HL-60/S4 treated with phorbol 12-myristate 13-acetate at 8.2 ng/mL for 4 days and 3 days (cell line): Measurements from ENCODE around the gene HECW1.

Experiments
- in situ Hi-C: fragments of 300-500 bp; cut with MboI; formaldehyde crosslinking; loops from 2 replicates; pipeline ENCODE4 v1.15.0; 2022; ENCODE audit warnings: low sequenced_read_pairs

HECW1 gene

DNA sequence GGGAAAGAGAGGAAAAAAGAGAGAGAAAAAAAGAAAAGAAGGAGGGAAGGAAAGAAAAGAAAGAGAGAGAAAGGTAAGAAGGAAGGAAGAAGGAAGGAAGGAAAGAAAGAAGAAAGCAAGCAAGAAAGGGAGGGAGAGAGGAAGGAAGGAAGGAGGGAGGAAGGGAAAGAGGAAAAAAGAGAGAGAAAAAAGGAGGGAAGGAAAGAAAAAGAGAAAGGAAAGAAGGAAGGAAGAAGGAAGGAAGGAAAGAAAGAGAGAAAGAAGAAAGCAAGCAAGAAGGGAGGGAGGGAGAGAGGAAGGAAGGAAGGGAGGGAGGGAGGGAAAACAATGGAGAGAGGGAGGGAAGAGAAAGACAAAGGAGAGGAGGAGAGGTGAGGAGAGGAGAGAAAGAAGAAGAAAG is 135.3 kb downstream of the HECW1 start:
- in situ Hi-C loops = no loop called here

DNA sequence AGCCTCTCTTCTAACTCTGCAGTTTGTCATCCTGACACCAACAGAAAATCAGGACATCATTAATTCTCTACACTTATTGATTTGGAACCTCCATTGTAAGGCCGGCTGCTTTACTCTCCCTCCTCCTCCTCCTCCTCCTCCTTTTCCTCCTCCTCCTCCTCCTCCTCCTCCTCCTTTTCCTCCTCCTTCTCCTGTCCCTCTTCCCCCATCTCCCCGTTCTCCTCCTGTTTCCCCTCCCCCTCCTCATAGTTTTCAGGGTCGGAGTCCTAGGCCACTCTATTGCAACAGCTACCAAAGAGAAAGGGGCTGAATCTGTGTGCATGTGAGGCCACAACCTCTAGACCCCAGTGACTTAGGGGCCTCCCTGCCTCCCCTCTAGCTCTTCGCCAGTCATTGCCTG is 136.1 kb downstream of the HECW1 start:
- in situ Hi-C loops = no loop called here

DNA sequence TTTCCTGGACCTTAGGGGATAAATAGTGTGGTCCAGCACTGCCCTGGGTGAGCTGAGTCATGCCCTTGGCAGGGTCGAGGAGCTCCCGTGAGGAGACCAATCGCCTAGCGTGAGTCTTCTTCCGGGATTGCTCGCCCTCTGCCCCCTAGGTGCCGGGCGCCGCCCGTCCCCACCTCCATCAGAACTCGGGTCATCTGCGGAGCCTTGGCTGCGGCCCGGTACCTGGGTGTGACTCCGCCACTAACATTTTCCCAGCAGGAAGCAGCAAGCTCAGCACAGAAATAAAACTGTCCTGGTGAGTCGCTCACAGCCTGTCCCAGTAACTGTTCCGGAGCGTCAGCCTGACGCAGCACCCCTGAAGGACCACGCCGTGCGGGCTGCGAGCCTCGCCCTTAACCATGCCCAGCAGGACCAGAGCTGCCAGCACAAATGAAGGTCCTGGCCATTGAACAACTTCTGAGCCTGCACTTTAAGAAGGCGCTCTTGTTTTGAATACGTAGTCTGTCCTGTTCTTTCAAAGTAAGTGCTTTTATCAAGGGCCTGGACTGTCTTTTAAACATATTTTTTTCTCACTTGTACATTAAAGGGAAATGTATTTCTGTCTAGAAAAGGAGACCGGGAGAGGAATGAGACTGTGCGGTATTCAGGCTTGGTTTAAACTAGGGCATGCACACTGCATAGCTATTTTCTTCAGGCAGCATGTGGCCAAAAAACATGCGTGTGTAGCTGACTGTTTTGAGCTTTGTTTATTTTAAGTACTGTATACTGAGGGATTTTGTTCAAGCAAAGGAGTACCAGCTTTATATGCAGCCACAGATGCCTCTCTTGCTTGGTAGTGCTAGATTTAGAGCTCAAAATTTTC is 136.7 kb downstream of the HECW1 start:
- in situ Hi-C loops = no loop called here

DNA sequence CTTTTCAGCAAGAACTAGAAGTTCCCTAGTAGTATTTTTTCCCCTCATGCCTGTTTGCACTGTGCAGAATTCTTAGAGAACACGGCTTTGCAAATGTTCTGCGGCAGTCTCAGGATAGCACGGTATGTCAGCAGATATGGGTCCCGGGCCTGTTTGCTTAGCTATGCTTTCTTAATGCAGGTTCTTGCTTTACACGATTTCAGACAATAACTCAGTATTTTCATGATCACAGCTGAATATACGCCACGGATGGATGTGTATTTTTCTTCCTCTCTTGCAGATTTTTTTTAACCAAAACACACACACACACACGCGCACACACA is 137.3 kb downstream of the HECW1 start:
- in situ Hi-C loops = no loop called here

DNA sequence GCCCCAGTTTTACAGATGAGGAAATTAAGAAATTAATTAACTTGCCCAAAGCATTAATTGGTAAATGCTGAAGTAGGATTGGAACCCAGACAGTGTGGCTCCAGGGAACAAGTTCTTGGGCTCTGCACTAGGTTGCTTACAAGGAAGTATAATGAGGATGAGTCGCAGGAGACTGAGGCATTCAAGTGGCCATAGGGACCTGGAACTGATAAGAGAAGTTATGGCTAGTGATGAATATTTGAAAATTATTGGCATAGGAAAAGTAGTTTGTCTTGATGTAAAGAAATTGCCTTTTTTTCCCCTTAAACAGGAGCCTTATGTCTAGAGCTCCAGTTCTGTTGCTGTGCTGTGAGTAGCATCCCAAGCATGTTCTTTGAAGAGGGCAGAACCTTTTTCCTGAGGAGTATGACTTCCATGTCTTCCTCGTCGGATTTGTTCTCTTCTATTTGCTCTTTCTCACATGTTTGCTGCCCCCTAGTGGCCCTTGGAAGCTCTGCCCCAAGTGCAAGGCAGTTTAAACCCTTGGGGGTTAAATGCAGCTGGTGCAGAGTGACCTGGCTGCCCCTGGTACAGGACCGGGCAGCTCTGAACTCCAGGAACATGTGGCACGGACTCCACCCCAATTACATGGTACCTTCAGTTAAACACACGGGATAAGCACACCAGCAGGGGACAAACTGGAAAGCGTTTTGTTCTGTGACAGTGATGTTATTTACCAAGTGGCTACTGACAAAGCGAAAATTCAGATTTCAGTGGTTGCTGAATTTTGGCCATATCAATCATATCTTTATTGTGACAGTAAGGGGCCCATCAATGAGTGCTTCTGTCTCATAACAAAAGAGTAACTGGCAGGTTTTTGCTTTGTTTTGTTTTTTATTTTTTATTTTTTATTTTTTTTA is 148.8 kb downstream of the HECW1 start:
- in situ Hi-C loops = no loop called here

DNA sequence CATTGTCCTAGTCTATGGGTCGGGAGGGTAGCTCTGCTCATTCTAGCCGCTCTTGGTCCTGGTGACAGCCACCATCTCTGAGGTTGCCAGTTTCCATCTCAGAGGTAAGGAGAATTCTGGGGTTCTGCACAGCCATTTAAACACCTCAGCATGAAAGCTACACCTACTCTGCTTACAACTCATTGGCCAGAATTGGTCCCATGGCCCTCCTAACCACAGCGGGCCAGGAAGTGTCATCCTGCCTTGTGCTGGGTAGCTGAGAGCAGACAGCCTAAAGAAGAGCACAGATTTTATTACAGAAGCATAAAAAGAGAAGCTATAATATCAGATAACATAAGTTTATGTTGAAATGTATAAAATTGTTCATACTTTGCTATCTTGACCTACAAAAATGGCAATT is 152.7 kb downstream of the HECW1 start:
- in situ Hi-C loops = no loop called here

DNA sequence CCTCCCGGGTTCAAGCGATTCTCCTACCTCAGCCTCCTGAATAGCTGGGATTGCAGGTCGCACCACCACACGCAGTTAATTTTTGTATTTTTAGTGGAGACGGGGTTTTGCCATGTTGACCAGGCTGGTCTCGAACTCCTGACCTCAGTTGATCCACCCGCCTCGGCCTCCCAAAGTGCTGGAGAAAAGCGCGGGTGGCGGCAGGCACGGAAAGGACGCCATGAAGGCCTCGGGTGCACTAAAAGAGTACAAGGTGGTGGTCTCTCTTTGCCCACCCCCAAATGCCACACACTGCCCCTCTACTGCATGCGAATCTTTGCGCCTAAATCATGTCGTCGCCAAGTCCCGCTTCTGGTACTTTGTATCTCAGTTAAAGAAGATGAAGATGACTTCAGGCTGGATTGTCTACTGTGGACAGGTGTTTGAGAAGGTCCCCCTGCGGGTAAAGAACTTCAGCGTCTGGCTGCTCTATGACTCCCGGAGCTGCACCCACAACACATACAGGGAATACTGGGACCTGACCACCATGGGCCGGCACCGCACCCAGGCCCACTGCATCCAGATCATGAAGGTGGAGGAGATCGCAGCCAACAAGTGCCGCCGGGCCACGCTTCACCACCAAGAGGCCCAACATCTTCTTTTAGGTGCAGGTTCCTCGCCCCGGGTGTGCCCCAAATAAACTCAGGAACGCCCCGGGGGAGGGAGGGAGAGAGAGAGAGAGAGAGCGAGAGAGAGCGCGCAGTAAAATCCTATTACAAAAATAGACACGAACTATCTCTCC is 161.7 kb downstream of the HECW1 start:
- in situ Hi-C loops = no loop called here

DNA sequence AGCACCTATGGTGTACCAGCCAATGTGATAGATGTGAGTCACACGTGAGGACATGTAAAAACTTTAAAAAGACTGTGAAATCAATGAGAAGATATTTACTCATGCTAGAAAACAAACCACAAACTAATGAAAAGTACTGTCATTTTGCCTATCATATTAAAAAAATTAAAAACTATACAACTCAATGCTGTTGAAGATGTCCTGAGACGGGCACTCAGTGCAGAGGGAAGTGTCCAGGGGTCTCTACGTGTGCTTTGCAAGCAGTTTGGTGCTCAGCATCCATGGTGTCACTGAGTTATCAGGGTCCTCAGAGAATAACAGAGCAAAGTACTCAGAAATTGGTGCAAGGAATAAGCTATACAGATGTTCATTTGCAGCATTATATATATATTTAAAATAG is 162.3 kb downstream of the HECW1 start:
- in situ Hi-C loops = loop anchor here (25.0 kb wide), 1 partner anchor 87 kb away; no protein-coding TSS in a partner anchor

DNA sequence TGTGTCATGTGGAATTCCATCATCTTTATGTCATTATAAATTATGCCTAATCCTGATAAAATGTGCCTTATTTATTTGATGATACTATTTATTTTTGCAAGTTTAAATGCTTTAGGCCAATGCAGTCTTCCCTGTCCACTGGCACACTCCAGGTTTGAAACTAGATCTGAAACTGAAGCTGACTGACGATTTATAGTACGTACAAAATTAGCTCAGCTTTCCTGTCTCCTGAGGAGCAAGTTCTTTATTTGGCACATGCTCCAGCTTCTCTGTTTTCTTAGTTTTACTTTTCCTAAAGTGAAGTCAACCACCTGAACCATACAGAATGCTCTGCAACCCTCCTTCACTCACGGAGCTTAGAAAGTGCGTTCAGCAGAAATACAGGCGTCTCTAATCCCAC is 164.1 kb downstream of the HECW1 start:
- in situ Hi-C loops = loop anchor here (25.0 kb wide), 1 partner anchor 89 kb away; no protein-coding TSS in a partner anchor

DNA sequence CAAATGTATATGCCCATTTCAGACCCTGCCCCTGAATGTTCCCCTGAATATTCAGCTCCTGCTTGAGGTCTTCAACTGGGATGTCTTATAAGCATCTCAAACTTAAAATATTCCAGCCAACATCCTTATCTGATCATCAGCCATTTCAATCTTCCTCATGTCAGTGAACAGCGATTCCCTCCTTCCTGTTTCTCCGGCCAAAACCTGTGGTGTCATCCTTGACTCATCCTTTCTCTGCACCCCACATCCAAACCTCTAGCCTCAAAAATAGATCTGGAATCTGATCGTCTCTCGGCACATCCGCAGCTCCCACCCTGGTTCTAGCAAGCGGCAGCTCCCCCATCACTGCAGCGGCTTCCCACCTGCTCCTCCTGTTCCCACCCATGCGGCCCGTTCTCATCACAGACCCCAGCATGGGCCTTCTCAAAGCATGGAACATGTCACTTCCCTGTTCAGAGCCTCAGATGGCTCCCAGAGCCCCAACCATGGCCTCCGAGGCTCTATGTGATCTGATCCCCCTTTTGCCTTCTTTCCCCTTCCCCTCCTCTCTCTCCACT is 165.7 kb downstream of the HECW1 start:
- in situ Hi-C loops = loop anchor here (25.0 kb wide), 1 partner anchor 91 kb away; no protein-coding TSS in a partner anchor

DNA sequence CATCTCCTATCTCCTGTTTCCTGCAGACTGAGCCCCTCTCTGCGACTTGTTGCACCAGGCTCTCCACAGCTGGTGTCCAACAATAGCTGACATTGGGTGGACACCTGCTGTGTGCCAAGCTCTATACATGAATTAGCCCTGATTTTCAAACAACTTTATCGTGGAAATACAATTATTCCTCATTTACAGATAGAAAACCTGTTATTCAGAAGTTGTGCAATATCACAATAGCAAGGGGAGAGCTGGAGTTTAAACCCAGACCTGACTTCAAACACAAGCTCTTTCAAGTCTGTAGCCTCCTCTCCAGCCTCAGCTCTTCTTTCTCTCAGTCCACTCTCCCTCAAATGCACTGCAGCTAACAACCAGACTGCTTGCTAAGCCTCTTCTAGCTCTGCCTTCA is 168.8 kb downstream of the HECW1 start:
- in situ Hi-C loops = loop anchor here (25.0 kb wide), 1 partner anchor 94 kb away; no protein-coding TSS in a partner anchor

DNA sequence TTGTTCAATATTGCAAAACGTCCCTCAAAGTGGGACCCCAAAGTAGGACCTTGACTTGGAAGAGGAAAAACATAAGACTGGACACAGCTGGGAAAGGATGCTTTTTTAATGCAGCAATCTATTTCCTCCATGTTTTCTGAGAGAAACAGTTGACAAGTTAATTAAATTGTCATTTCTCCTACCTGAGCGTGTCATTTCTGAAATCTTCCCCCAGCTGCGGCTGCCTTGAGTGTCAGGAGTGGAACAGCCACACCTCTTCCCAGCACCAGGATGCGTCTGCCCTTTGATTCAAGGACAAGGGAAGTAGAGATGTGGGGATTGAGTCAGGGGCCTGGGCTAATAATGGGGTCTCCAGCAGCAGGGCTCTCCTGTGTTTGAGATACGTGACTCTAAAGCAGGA is 171.3 kb downstream of the HECW1 start:
- in situ Hi-C loops = loop anchor here (25.0 kb wide), 1 partner anchor 96 kb away; no protein-coding TSS in a partner anchor

DNA sequence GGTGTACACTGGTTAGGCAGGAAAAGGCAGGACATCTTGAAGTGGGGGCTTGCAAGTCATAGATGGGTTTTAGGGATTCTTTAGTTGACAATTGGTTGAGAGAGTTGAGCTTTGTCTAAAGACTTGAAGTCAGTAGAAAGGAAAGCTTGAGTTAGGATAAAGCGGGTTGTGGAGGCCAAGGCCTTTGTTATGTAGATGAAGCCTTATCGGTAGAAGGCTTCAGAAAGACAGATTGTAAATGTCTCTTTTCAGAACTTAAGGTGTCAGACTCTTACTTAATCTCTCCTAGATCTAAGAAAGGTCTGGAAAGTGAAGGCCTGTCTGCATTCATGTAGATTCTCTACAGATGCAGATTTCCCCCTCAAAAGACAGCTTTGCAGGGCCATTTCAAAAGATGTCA is 177.4 kb downstream of the HECW1 start:
- in situ Hi-C loops = loop anchor here (25.0 kb wide), 1 partner anchor 103 kb away; no protein-coding TSS in a partner anchor

DNA sequence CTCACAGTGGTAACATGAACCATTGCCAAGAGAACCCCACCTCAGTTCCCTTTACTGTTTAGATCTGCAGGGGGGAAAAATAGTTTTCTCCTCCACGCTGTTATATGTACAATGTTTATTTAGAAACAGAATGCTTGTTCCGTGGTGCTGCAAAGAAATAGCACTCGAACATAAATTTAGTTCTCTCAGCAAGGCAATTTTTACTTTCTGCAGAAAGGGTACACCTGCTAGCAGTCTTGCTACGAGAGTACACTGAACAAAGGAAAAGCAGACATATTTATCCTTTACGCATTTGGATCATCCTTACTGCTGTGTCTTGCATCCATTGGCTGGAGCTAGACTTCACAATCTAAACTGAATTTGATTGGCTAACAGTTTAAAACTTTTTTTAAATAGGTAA is 178.5 kb downstream of the HECW1 start:
- in situ Hi-C loops = loop anchor here (25.0 kb wide), 1 partner anchor 104 kb away; no protein-coding TSS in a partner anchor

DNA sequence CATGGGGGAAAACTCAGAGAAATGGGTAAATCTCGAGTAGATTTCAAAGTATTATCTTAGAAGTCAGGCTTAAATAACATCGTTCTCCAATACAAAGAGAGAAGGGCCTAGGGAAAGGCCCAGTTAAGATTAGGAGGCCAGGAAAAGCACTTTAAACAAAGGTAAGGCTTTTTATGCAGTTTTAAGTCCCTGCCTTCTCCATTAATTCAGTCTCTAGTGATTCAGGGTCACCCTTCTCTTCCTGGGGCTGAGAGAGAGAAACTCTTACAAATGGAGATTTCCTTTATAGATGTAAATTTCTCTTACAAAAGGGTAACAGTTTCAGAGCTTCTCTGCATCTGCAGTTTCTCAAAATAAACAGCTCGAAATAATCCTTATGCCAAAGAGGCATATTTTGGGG is 179.3 kb downstream of the HECW1 start:
- in situ Hi-C loops = loop anchor here (25.0 kb wide), 1 partner anchor 104 kb away; no protein-coding TSS in a partner anchor

DNA sequence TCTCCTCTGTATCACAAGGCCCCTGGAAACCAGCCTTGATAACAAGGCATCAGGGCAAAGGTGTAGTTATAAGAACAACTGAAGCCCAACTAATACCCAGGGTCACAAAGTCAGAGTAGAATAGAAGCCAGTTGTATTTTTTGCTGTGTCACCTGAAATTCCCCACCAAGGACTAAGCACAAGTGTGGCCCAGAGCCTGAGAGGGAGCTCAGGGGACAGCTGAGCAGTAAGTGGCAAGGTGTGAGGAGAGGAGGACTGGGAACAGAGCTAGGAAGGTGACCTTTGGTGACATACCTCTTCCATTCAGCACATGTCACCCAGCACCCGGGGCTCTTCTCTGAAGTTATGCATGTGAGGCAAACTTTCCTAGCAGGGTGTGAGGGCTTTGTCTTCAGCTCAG is 179.9 kb downstream of the HECW1 start:
- in situ Hi-C loops = loop anchor here (25.0 kb wide), 1 partner anchor 105 kb away; no protein-coding TSS in a partner anchor

DNA sequence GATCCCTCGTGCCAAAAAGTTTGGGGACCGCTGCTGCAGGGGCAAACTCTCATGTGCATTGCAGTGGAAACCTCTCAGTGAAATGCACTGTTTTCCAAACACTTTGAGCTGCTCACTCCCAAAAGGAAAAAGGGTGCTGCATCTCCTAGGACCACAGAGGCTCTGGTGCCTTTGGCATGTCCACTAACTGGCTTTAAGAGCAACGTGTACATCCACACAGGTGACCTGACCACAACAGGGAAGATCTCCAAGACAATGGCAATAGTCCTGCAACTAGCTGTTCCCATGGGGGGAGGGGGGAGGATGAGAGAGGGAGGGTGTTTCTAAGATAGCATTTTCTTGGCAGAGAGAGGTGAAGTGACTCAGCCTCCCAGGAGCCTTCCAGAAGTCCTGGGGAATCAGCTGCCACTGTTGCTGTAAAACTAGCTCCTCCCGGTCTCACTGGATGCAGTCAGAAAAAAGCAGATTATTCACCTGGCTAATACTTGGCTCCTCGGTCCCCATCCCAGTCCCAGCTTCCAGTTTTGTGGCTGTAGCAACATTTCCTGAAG is 181.7 kb downstream of the HECW1 start:
- in situ Hi-C loops = loop anchor here (25.0 kb wide), 1 partner anchor 107 kb away; no protein-coding TSS in a partner anchor

DNA sequence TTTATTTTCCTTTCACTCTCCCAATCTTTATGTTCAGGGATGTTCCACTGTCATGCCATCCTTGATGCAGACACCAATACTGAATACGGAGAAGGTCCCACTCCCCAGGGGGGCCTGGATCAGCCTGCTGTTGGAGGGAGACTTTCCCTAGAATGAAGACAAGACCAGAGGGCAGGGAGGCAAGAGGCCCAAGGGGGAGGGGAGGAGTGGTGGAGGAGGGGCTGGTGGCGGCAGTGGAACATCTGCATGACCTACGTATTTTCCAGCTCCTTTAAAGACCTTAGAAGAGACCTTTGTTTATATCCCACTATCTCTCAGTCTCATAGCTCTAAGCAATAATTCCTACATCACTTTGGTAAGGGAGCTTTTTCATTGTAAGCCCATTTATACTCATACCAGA is 183.0 kb downstream of the HECW1 start:
- in situ Hi-C loops = loop anchor here (25.0 kb wide), 1 partner anchor 108 kb away; no protein-coding TSS in a partner anchor

DNA sequence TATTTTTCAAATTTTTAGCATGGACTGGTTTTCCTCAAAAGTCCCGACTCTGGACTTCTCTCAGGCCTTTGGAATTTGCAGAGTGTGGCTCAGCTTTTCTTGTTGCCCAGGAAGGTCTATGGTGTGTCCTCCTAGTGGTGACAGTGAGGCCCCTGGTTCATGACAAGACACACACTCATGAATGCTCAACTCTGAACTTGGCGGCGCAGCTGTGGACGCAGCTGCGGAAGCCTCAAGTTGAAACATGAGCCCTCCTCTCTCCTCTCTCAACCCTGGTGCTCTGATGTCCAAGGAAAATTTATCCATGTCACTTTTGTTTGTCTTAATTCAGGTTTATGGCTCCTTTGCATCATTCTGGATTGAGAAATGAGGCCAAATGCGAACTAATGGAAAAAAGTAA is 183.9 kb downstream of the HECW1 start:
- in situ Hi-C loops = loop anchor here (25.0 kb wide), 1 partner anchor 109 kb away; no protein-coding TSS in a partner anchor

DNA sequence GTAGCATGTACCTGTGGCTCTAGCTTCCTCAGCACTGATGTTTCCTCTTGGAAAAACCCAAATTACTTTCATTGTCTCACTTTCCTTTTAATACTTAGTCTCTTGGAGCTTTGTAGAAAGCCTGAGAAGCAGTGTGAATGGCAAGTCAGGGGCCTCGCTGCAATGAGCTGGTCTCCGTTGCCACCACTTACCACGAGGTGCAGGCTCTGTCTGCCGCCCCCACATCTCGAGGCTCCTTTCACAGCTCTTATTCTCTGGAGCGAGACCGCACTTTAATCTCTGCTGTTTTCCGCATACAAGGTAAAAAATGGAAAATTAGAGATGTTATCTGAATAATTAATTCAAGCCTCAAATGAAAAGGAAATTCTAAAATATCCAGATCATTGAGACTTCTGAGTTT is 186.2 kb downstream of the HECW1 start:
- in situ Hi-C loops = loop anchor here (25.0 kb wide), 1 partner anchor 111 kb away; no protein-coding TSS in a partner anchor
